ENCODE measurements around the gene PMEL. TPM values are rescaled to one million over a fixed set of nuclear protein-coding genes. Genes with fewer than 3 reads are reported as not detected.
A peak's percentile ranks its signal among the peaks of the same experiment; 100 is the strongest.

Gene PMEL
- total RNA-seq, 1 experiment from 2014 or later: 0.06 TPM

DNA sequence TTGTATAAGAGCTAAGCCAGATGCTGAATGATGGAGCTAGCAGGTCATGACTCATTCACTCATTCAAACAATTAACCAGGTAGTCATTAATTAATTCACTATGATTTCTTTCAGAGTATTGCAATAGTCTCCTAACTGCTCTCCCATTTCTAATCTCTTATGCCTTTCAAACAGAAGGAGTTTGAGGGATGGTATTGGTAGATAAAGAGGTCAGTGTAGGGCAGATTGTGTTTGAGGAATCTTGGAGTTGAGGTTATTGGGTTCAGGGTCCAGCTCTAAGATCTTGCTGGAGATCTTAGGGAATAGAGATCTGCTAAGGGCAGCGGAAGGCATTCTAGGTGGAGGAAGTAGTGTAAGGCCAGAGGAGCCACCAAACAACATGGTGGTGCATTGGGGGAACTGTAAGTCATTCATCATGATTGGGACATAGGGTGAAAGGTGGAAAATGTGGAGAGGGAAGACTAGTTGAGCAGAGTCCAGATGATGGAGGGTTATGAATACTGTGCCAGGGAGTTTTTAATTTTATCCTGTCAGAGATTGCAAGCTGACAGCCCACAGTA lies 23.2 kb downstream of the PMEL start:
- DNase-seq (ENCODE audit: low read depth): no peak

DNA sequence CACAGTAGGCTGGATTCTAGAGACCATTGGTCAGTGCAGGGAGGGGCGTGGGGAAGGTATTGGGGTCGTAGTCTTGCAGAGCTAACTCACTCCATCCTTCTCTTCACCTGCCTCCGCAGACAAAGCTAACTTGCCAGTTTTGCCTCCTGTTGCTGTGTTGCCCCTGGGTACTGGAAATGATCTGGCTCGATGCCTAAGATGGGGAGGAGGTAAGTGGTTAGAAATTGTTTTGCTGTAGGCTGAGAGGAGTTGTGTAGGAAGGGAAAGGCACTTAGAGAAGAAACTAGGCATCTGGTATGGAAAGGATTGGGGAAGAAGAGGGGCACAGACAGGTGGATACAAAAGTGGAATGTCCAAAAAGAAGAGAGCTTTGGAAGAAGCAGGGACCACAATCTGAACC lies 23.8 kb downstream of the PMEL start:
- no peak for DNase-seq (ENCODE audit: low read depth)

DNA sequence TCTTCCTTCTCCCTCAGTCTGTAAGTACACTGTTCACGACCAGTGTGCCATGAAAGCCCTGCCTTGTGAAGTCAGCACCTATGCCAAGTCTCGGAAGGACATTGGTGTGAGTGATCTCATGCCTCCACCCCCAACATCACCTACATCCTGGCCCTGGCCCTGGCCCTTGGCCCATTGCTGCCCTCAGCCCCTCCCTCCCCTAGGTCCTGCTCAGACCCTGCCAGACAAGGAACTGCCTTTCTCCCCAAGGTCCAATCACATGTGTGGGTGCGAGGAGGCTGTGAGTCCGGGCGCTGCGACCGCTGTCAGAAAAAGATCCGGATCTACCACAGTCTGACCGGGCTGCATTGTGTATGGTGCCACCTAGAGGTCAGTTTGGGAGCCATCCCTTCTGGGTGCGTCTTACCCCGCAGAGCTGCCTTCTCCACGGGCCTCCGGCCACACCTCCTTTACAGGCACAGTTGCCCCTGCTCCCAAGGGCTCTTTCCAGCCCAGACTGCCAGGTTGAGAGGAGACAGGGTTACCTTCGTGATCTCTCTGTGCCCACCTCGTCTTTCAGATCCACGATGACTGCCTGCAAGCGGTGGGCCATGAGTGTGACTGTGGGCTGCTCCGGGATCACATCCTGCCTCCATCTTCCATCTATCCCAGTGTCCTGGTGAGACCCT lies 25.6 kb downstream of the PMEL start:
- DNase-seq (ENCODE audit: low read depth): peak; percentile 86

DNA sequence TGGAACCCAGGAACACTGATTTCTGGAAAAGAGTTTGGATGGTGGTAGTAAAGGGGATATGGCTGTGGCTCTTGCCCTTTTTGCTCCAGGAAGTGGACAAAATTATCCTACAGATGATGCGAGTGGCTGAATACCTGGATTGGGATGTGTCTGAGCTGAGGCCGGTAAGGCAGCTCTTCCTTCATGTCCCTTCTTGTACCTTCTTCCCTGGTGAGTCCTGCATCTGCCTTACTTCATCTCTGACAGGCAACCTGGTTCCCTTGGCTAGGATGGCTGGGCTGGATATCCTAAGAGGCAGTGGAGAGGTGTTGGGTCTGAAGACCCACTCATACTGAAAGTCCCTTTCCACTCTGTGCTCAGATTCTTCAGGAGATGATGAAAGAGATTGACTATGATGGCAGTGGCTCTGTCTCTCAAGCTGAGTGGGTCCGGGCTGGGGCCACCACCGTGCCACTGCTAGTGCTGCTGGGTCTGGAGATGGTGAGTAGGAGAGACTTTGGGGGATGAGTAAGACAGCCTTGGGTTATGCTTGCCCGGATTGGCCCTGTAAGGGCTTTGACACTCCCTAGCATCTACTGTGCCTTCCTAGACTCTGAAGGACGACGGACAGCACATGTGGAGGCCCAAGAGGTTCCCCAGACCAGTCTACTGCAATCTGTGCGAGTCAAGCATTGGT lies 26.9 kb downstream of the PMEL start:
- DNase-seq (ENCODE audit: low read depth): no peak

DNA sequence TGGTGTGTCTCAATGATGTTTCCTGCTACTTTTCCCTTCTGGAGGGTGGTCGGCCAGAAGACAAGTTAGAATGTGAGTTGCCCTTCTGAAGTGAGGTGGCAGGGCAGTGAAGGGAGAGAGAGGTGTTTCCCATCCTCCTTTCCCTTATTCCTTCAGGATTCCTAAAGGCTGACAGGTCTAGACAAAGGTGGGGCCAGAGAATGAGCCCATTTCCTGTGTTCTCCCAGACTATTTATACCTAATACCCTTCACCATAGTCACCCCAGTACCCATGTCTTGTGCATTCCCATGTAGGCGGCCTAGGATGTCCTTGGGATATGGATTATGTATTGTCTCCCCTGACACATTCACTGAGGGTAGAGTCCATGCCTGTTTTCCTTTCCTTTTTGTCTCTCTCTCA lies 27.9 kb downstream of the PMEL start:
- DNase-seq (ENCODE audit: low read depth): no peak

DNA sequence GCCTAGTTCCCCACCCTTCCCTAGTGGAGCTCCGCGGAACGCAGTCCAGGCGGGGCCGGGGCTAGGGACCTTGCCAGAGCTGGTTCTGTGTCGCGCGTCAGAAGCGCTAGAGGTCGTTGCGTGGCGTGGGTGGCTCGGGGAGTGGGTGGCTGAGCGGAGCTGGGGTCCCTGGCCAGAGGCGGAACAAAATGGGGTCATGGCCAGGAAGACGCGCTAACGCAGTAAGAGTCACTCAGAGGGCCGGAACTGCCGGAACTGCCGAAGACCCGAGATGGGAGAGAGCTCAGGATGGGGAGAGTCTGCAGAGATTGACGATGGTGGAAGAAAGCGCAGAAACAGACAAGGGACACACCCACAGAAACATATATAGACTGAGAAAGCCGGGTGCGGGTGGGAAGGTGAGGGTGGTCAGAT lies 30.1 kb downstream of the PMEL start:
- no peak for DNase-seq (ENCODE audit: low read depth)

DNA sequence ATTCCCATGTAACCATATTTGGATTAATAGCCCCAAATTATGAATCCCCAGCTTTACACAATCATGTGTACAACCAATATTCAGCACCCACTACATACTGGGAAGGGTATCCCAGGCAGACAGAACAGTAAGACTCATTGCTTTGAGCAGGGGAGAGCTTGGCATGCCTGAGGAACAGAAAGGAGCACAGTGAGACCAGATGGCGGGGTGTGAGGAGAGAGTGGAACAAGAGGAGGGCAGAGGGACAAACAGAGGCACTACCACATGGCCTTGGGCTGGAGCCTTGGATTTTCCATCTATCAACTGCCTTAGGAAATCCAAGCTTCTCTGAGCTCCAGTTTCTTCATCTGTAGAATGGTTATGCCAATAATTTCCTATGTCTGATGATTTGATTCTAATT lies 31.1 kb downstream of the PMEL start:
- DNase-seq (ENCODE audit: low read depth): no peak

DNA sequence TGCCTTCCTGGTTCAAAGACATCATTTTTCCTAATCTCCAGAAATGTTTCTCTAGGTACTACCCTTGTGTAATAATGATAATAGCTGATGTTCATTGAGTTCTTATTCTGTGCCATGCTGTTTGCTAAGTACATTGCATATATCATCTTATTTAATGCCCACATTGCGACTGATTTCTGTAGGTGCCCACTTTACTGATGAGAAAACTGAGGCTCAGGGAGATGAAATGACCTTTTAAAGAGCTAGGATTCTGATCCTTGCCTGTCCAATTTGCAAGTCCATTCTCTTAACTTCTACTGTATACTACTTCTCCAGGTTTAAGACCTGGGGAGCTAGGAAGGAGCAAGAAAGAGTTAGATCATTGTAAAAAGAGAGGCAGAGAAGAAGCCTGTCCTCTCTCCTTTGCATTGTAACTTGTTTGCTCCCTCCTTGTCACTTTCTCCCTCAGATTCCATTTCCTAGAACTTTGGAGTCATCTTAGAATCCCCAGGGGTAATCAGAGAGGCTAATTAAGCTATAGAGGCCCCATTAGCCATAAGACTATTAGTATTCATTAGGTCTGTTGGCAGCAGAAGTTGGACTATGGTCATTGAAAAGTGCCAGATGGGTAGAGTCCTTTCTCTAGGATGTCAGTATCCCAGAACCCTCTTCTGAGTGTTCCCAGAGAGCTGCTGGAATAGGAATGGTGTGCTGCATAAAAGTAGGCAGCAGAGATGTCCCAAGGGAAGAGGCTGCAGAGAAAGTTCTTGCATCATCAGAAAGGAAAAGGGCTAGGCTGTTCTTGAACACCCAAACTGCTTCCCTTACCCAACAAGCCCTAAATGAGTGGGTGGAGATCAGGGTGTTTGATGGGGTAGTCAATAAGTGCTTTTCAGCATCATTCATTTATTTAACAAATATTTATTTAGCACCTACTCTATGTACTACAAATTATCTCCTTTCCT lies 31.8 kb downstream of the PMEL start:
- no peak for DNase-seq (ENCODE audit: low read depth)

DNA sequence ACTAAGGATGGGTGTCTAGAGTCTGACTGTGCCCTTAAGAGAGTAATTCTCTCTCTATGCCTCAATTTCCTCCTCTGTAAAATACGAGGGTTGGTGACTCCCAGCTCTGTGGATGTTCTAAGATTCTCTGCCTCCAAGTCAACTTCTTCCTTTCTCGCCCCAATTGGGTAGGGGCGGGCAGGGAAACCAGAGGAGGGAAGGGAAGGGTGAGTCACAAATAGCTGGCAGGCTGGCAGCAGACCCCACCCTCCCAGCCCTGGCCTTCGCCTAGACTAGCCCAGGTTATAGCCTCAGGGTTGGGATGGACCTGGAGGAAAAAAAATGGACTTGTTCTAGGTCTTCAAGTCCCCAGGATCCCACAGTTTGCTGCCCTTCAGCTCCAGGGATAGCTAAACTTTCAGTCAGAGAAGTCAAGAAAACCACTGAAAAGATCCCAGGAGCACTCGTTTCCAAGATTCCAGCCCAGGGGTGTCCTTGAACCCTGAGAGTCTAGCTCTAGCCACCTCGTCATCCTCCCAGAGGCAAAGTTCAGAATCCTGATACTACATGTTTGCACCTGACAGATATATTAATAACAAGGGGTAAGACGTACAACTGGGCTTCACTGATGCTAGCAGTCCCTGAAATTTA lies 32.6 kb downstream of the PMEL start:
- DNase-seq (ENCODE audit: low read depth): peak; percentile 80

DNA sequence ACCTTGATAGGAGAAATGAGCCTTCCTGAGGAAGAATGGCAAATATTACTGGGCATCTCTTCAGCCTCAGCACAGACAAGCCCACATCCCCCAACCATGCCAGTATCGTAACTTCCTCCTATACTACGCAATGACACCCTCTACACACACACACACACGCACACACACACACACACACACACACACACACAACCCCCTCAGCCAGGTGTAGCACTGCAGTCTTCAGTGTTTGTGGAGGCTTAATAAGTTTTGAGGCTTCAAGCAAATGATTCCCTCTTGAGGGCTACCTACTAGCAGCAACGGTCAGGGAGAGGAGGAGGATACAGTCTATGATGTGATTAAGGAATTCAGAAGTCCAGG lies 33.3 kb downstream of the PMEL start:
- DNase-seq (ENCODE audit: low read depth): no peak

DNA sequence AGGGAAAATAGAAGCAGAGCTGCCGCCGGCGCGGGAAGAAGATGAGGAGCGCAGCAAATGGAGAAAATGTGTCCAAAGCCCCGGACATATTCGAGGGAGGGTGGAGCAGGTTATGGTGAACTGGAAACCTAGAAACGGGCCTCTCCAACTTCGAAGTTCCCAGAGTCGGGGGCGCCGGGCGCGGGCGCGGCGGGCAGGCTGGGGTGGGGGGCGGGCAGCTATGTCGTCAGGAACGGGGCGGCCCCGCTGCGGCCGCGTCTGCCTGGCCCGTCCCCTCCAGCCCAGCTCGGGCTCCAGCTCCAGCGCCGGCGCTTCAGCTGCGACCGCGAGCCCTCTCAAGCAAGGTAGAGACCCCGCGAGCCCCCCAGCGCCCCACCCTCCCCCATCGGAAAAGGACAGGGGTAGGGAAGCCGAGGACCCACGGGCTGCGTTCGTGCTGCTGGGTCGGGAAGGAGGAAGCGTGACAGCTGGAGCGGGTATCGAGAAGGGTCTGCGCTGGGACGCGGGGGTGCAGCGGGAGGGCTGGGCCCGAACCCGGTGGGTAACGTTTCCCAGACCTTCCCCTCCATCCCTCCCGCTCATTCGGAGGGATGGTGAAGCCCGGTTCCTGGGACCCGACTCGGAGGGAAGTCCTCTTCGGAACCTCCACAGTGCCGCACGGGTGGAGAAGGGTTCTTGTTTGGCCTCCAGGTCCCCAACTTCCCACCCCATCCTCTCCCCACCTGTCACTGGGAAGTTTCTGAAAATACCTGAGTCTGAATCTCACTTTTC lies 33.9 kb downstream of the PMEL start:
- peak; percentile 57 for DNase-seq (ENCODE audit: low read depth)

DNA sequence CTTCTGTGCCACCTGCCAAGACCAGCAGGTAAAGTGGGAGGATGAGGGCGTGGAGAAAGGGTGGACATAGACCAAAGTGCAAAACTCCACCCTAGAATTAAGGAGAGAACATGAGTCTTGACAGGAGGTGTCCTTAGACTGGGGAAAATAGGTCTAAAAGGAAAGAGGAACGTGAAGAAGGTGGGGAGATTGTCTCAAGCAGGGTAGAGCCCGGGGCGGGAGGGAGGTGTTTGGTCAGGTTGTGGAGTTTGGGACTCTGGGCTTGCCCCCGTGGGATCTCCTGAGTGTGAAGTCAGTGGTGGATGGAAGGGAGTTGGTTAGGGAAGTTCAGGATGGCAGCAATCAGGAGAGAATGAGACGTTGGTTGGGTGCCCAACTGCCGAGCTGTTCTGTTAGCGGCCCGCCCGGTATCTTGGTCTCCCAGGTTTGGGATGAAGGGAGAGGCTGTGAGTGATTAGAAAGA lies 34.5 kb downstream of the PMEL start:
- DNase-seq (ENCODE audit: low read depth): peak; percentile 22

DNA sequence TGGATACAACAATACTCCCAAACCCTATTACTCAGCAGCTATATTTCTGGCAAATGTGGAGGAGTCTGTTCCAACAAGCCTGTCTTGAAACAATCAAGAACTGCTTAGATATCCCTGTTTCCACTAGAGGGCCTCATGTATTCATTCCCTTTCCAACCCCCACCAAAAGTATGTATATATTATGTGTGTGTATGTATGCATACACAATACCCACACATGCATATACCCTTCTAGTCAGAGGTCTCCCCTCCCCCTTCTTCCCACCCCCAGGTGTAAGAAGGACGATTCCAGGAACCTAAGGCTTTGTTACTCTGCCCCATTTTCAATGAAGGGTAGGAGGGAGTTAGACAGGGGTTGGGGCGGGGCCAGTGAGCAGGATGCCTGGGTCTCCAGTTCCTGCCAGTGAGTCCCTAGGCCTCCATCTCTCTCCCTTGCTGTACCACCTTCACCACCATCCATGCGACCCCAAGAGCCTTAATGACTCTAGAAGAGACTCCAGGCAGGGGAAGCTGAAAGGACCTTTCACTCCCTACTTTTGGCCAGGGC lies 35.0 kb downstream of the PMEL start, which contains the start of gene DGKA:
Gene DGKA (plus strand): TSS at position 392 of the 546 bp plus-strand sequence. CDS start 5,342 bp downstream, outside the sequence.
- DNase-seq (ENCODE audit: low read depth): peak; percentile 41

DNA sequence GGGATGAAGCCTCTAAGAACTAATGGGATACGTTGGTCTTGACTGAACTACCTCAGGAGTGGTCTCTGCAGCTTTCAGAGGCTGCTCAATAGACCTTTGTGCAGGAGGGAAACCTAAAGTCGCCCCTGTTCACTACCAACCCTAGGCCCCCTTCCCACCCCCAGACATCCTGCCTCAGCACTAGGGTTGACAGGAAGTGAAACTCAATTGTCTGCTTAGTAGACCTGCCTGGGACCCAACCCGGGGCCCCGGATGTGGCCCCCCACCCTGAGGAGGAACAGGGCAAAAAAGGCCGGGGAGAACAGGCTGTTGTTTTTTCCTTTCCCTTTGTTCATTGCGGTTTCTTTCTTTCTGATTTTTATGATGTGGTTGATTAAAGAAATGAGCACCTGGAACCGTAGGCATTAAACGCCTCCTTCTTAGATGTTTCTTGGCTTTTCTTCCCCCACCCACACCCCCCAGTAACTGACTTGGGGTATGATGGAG lies 36.5 kb downstream of the PMEL start:
- DNase-seq (ENCODE audit: low read depth): no peak

DNA sequence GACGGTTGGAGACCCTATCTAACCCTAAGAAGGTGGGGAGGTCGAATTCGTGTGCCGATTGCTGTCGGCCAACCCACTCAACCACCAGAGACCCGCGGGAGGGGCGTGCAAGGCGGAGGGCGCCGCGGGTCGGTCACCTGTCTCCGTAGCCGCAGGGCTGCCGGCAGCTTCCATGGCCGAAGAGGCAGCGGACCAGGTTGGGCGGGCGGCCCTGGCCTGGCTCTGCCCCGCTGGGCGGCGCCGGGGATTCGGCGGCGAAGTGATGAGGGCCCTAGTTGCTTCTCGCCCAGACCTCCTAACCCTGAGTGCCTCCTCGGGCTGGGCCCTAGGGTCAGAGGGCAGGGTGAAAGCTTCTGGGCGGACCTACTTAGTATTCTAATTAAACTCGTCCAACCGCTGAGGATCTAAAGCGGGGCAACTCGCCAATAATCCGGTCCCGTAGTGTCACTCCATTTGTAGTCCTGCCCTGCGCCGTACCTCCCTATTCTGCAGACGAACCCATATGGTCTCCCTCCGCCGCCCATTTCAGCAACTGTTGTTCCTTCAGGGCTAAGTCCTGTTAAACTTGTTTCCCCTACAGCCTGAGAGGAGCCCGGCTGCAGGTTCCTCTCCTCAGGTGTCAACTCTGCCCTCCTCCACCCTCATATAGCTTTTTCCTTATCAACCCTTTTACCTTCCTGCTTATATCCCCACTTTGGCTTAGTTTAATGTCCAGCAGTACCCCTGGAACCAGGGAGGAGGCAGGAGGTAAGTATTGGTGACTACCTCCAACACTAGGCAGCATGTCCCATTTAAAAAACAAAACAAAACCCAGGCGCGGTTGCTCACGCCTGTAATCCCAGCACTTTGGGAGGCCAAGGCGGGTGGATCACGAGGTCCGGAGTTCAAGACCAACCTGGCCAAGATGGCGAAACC lies 38.0 kb downstream of the PMEL start, which contains the start of gene PYM1:
Gene PYM1 (minus strand): TSS at position 307 of the 915 bp plus-strand sequence. CDS start 133 bp downstream, at position 174.
- DNase-seq (ENCODE audit: low read depth): peak; percentile 66

DNA sequence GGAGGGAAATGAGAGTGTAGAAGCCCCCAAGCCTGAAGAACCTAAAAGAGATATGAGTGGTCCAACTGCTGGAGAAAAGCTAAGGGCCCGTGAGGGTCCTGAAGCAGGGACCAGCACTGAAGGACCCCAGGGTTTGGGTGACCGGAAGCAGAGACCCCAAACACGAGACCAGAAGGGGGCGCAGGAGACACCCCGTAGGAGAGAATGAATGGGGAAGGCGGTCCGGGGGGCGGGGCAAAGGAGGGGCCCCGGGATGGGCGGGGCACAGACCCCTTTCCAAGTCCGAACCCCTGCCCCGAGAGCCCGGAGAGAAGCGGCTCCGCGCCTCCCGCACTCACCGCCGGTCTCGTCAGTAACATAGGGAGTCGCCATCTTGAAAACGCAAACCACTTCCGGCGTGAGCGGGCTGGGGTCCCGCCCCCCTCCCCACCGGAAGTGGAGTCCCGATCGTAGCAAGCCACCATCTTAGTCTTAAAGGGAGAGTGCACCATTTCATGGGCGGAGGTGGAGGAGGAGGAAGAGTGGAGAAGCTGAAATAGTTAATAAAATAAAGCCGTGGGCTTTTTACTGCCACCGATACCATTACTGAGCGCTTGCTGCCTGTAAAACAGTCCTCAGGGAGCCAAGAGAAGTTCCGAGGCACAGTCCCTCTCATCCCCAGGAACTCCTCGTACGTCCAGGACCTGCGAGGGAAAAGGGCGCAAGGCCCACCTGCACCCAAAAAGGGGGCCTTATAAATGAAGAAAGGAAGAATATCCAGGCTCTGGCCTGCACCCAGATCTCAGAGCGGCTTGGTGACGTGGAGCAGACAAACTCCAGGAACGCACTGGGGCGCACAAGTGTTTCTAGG lies 38.9 kb downstream of the PMEL start:
- peak; percentile 95 for DNase-seq (ENCODE audit: low read depth)

DNA sequence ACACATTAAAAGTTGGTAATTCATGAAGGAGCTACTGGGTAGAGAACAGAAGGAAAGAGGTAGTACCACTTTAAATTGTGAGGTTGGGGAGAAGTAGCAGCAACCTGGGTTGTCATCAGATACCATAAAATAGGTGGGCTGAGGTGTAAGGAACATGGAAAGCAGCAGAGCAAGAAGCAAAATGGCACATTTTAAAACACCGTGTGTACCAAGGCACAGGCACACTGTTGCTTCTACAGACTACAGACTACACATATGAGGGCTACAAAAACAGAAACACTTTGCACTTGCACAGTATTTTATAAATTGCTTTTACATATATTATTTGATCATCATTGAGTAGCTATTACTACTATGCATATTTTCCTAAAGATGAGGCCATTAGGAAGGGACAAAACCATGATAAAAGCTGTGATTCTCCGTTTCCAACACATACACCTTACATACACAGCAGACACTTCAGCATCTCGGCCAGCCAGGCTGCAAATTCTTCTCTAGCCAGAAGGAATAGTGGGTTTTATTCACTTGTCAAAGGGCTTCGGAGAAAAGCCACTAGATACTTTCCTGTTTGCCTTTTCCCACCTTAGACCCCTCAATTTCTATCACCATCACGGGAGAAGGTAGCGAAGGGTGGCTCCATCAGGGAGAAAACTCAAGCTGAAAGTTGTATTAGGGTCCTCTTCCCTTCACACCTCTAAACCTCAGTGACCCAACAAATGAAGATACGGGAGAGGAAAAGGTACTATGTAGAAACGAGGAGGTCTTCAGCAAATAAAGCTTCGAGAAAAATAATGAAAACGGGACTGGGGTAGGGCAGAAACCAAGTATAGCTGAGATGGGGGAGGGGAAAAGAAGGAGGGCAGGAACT lies 39.7 kb downstream of the PMEL start:
- DNase-seq (ENCODE audit: low read depth): no peak

All from Daoy (cell line).